GM20431 (cell line): ENCODE results near the gene STK32C.

Source experiments
- in situ Hi-C: fragments of 300-500 bp; cut with MseI, MboI; formaldehyde crosslinking; loops from one replicate; pipeline ENCODE4 v1.15.0; 2020; ENCODE audit warnings: low sequenced_read_pairs; ENCODE audit not compliant: unreplicated experiment

Gene STK32C

GRCh38 chr10:132196178-132197113, 111.3 kb downstream of the STK32C start:
- in situ Hi-C loops = no loop called here

- in situ Hi-C loops = no loop called here
These were observed 112.2 kb downstream of the STK32C start for GRCh38 chr10:132195366-132196075.

GRCh38 chr10:132194726-132195125, 113.0 kb downstream of the STK32C start:
- in situ Hi-C loops = no loop called here

- in situ Hi-C loops = no loop called here
These were observed 113.7 kb downstream of the STK32C start for GRCh38 chr10:132193907-132194552.

GRCh38 chr10:132192991-132193665, 114.6 kb downstream of the STK32C start:
- in situ Hi-C loops = no loop called here

GRCh38 chr10:132192076-132192975, 115.4 kb downstream of the STK32C start:
- in situ Hi-C loops = no loop called here

- in situ Hi-C loops = no loop called here
These were observed 117.8 kb downstream of the STK32C start for GRCh38 chr10:132189810-132190422.

GRCh38 chr10:132189016-132189415, 118.7 kb downstream of the STK32C start:
- in situ Hi-C loops = no loop called here

GRCh38 chr10:132188331-132188730, 119.4 kb downstream of the STK32C start:
- in situ Hi-C loops = no loop called here

GRCh38 chr10:132187430-132188138, 120.2 kb downstream of the STK32C start:
- in situ Hi-C loops = no loop called here

- in situ Hi-C loops = no loop called here
These were observed 121.0 kb downstream of the STK32C start, which contains the start of gene DPYSL4 for GRCh38 chr10:132186488-132187429. Gene DPYSL4 (plus strand): TSS chr10:132186948. CDS start chr10:132187064, 116 bp downstream.

- in situ Hi-C loops = no loop called here
These were observed 121.9 kb downstream of the STK32C start for GRCh38 chr10:132185601-132186487.

GRCh38 chr10:132184816-132185593, 122.7 kb downstream of the STK32C start:
- in situ Hi-C loops = no loop called here

GRCh38 chr10:132183046-132183445, 124.7 kb downstream of the STK32C start:
- in situ Hi-C loops = no loop called here

GRCh38 chr10:132182591-132182990, 125.2 kb downstream of the STK32C start:
- in situ Hi-C loops = no loop called here
